CD8-positive, alpha-beta memory T cell (primary cell): ENCODE results near the gene CDS2. TPM values are rescaled to one million over a fixed set of nuclear protein-coding genes. Genes with fewer than 3 reads are reported as not detected.

ENCODE experiments used
- CTCF ChIA-PET: fragments of 350-600 bp; sonication (Branson Sonifier 250); formaldehyde crosslinking; loops from one replicate; lab custom pipeline; 2021; ENCODE audit warnings: antibody characterized with exemption; lab: Charles Lee
- POLR2A ChIA-PET: fragments of 350-600 bp; sonication (Branson Sonifier 250); formaldehyde crosslinking; loops from one replicate; lab custom pipeline; 2021; ENCODE audit warnings: antibody characterized with exemption; lab: Charles Lee
- DNase-seq, 5 donors: peaks; one replicate each; pipeline versions ENCODE4 v3.0.0 to v3.0.0-alpha.2; 2020 to 2022; ENCODE audit warnings: mixed read lengths in 1 of 5
- H3K27ac ChIP-seq: one replicate; pipeline ENCODE4 v1.7.0; 2013; ENCODE audit warnings: low read depth, mild to moderate bottlenecking, low read length, moderate library complexity
- H3K27me3 ChIP-seq: 2 replicates; pipeline ENCODE4 v1.7.0; 2013; ENCODE audit warnings: low read length, mild to moderate bottlenecking; ENCODE audit not compliant: insufficient read depth, poor library complexity, severe bottlenecking
- H3K36me3 ChIP-seq: 2 replicates; pipeline ENCODE4 v1.7.0; 2013; ENCODE audit warnings: mild to moderate bottlenecking, low read length, moderate library complexity; ENCODE audit not compliant: insufficient read depth
- H3K4me1 ChIP-seq: 2 replicates; pipeline ENCODE4 v1.7.0; 2013; ENCODE audit warnings: mild to moderate bottlenecking, low read length, moderate library complexity; ENCODE audit not compliant: insufficient read depth
- H3K4me3 ChIP-seq: 2 replicates; pipeline ENCODE4 v1.7.0; 2013; ENCODE audit warnings: mild to moderate bottlenecking, low read length
- H3K9me3 ChIP-seq: 2 replicates; pipeline ENCODE4 v1.7.0; 2013; ENCODE audit warnings: mild to moderate bottlenecking, low read length
- H3K27ac Mint-ChIP-seq, 8 donors: one replicate each; pipeline ENCODE4 v1.8.0; 2020 to 2021; ENCODE audit warnings: mixed read lengths in 8 of 8, mild to moderate bottlenecking in 6 of 8, inconsistent platforms in 3 of 8, moderate library complexity in 3 of 8
- H3K27me3 Mint-ChIP-seq, 2 donors: one replicate each; pipeline ENCODE4 v1.8.0; 2020 to 2021; ENCODE audit warnings: mixed read lengths in 2 of 2, mild to moderate bottlenecking in 1 of 2, moderate library complexity in 1 of 2
- H3K36me3 Mint-ChIP-seq, 3 donors: one replicate each; pipeline ENCODE4 v1.8.0; 2020 to 2021; ENCODE audit warnings: mixed read lengths in 3 of 3, inconsistent platforms in 1 of 3, mild to moderate bottlenecking in 1 of 3
- H3K4me1 Mint-ChIP-seq, 3 donors: one replicate each; pipeline ENCODE4 v1.8.0; 2020 to 2021; ENCODE audit warnings: mixed read lengths in 3 of 3, inconsistent platforms in 1 of 3, mild to moderate bottlenecking in 1 of 3
- H3K4me3 Mint-ChIP-seq, 7 donors: one replicate each; pipeline ENCODE4 v1.8.0; 2020 to 2021; ENCODE audit warnings: mixed read lengths in 7 of 7, mild to moderate bottlenecking in 6 of 7, moderate library complexity in 4 of 7, inconsistent platforms in 2 of 7
- H3K9me3 Mint-ChIP-seq, 5 donors: one replicate each; pipeline ENCODE4 v1.8.0; 2020 to 2022; ENCODE audit warnings: mixed read lengths in 5 of 5, mild to moderate bottlenecking in 3 of 5, moderate library complexity in 2 of 5, inconsistent platforms in 1 of 5
- polyA plus RNA-seq: library from polyadenylated mRNA; unstranded; fragments of 300-500 nt; fragmentation: Illumina TruSeq; gene quantifications from one replicate; pipeline ENCODE4 v1.2.3, GENCODE V29; 2021
- total RNA-seq, 2 experiments: library from RNA; stranded (reverse); gene quantifications; one replicate each; pipeline ENCODE4 v1.2.3, GENCODE V29; 2021

Gene CDS2
- total and polyA plus RNA-seq, 3 experiments from 2014 or later: 48.3 to 57.3 (median 55.3) TPM

DNA sequence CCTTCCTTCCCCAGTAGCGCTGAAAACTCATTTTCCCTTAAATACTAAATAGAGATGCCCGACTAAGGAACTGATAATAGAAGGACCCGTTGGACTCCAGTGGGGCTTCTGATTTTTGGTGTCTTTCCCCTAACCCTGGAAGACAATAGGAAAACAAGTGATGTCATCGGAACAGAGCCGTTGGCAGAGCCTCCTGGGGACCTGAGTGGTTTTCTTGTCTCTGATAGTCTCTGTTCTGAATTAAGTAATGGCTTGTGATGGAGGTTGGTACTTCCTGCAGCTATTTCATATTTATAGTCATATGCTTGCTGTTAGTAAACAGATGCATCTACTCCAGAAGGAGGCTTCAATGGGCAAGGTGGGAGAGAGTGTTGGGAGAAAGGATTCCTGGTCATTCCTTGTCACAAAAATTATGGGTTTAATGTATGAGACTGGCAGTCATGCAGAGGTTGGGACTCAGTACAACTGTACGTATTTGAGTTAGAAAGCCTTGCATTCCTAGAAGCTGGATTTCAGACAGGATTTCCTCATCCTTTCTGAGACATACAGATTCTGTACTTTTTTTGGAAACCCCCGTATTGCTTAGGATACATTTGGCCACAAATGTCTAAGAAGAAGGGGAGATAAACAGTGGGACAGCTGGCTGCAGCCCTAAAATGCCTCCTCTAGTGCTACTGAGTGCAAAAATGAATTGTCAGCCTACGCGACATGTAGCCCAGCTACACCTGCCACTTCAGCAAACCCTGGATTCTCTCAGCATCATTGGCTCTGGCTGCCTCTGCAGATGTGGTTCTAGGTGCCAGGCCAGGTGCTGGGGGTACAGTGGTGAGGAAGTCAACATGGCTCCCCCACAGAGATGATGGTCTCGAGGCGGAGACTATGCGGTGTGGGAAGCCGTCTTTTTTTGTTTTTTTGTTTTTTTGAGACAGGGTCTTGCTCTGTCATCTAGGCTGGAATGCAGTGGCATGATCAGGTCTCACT lies 38.1 kb downstream of the CDS2 start:
- Histone ChIP-seq H3K4me1 (peaks cover 28% of the 10 kb centered on the region), H3K27ac (no peak overlapping the region), H3K27me3 (no peaks in the 10 kb centered on the region), H3K4me3 (no peak overlapping the region), H3K9me3 (no peaks in the 10 kb centered on the region), H3K36me3 (no peaks in the 10 kb centered on the region)
- H3K36me3 Mint-ChIP-seq: peaks cover 0 to 8% (median 7%) of the 10 kb centered on the region in 3 donors
- peaks cover 69 to 88% (median 87%) of the 10 kb centered on the region in 3 donors for H3K4me1 Mint-ChIP-seq
- ChIA-PET POLR2A (no interaction called here), CTCF (no interaction called here)
- peak overlapping the region in 4 of 8 donors; percentile 49 to 66 (median 60) for H3K27ac Mint-ChIP-seq
- no peaks in the 10 kb centered on the region for H3K9me3 Mint-ChIP-seq
- DNase-seq: no peak
- peaks cover 0 to 1% of the 10 kb centered on the region in 2 donors for H3K27me3 Mint-ChIP-seq
- no peak overlapping the region for H3K4me3 Mint-ChIP-seq

DNA sequence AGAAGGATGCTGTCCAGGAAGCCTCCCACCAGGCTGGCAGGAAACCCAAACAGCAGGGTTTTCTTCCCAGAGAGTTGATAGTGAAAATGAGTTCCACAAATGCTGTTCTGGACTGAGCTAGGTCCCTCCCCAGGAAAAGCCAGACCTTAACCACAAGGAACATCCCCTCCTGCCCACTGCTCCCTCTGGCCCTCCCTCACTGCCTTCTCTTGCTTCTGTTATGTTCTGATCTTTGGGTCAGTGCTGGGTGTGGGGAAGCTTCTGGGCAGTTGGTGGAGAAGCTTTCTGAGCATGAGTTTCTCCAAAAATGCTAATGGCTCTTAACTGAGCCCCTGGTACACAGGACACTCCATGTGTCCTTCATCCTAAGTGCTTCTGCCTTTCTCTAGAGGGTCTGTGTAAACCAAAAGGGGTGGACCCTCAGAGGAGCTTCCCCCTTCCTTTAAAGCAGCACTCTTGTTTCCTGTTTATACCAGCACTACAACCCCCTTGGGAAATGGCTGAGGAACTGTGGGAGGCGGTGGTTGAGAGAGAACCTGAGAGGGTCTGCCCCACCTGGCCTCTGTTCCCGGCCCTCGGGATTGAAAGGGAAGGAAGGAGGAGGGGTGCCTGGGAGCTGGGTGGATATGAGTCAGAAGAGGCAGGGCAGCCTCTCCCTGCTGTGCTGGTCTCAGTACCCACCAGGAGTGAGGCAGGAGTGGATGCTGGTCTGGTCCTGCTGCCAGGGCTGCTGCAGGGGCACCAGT lies 42.0 kb downstream of the CDS2 start:
- H3K4me3 ChIP-seq: no peak overlapping the region
- Mint-ChIP-seq H3K27me3 (peaks cover 0 to 1% of the 10 kb centered on the region in 2 donors), H3K27ac (peak overlapping the region; percentile 68 to 96 (median 84)), H3K4me1 (peaks cover 64 to 96% (median 78%) of the 10 kb centered on the region in 3 donors), H3K36me3 (peaks cover 0 to 33% (median 1%) of the 10 kb centered on the region in 3 donors), H3K9me3 (no peaks in the 10 kb centered on the region), H3K4me3 (peak overlapping the region in 5 of 7 donors; percentile 23 to 73 (median 32))
- H3K36me3 ChIP-seq: no peaks in the 10 kb centered on the region
- peaks cover 26% of the 10 kb centered on the region for H3K4me1 ChIP-seq
- no peaks in the 10 kb centered on the region for H3K27me3 ChIP-seq
- H3K9me3 ChIP-seq: no peaks in the 10 kb centered on the region
- POLR2A ChIA-PET: no interaction called here
- peak in 2 of 5 donors; percentile 1 to 6 for DNase-seq
- CTCF ChIA-PET: interaction anchor here (1.7 kb wide), 1 partner anchor 42 kb away, joined by 6 read pairs; the partner anchor contains the start of gene CDS2
- no peak overlapping the region for H3K27ac ChIP-seq

DNA sequence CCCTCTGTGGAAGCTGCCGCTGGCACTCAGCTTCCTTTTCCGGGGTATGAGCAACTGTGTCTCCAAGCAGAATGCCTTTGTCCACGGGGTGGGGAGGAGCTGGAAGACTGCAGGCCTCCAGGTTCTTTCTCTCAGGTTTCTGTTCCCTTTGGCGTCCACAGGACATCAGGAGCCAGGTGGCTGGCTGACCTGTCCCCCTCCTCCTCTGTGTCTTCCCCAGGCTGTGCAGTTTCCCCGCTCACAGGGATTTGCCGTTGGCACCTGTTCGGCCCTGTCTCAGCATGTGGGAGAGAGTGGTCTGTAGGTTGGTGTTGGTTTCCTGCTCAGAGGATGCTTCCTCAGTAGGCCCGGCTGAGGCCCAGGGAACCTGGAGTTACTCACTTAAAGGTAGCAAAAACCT lies 43.5 kb downstream of the CDS2 start:
- H3K4me1 ChIP-seq: peaks cover 22% of the 10 kb centered on the region
- CTCF ChIA-PET: interaction anchor here (1.7 kb wide), 1 partner anchor 44 kb away, joined by 6 read pairs; the partner anchor contains the start of gene CDS2
- H3K9me3 Mint-ChIP-seq: no peaks in the 10 kb centered on the region

DNA sequence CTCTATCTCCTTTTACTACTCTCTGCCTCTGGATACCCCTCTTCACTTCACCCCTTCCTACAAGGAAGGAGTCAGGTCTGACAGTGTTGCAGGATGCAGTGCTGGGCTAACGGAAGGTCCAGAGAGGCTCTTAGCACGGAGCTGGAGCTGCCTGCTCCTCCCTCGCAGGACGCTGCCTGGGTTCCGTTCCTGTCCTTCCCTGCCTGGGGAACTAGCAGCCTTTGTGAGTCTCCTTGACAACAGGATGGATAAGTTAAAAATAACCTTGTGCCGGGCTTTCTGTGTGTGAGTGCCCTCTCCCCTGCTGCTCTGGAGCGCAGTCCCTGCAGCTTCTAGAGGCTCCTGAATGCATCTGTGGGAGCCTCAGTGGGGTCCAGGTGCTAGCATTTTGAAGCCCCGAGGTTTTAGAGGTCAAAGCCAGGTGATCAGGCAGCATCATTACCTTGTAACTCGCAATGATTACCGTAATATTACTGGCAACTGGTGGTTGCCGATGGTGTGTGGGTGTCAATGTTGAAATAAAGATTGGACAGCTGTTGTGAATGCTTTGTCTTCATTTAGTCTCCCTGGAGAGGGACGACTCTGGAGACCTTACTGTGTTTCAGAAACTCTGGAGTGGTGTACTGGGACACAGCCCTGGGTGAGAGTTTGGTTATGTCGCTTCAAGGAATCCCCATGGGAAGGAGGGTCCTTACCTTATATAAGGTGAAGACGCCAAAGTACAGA lies 44.4 kb downstream of the CDS2 start:
- no peak overlapping the region for H3K4me3 Mint-ChIP-seq
- H3K27me3 Mint-ChIP-seq: peaks cover 0 to 1% of the 10 kb centered on the region in 2 donors
- ChIA-PET POLR2A (no interaction called here), CTCF (no interaction called here)
- Histone ChIP-seq H3K9me3 (no peaks in the 10 kb centered on the region), H3K4me3 (no peak overlapping the region), H3K36me3 (peaks cover under 1% of the 10 kb centered on the region), H3K27me3 (no peaks in the 10 kb centered on the region), H3K4me1 (peaks cover 22% of the 10 kb centered on the region), H3K27ac (no peak overlapping the region)
- no peaks in the 10 kb centered on the region for H3K9me3 Mint-ChIP-seq
- H3K4me1 Mint-ChIP-seq: peaks cover 45 to 76% (median 56%) of the 10 kb centered on the region in 3 donors
- no peak for DNase-seq
- H3K27ac Mint-ChIP-seq: peak overlapping the region in 7 of 8 donors; percentile 29 to 84 (median 51)
- H3K36me3 Mint-ChIP-seq: peaks cover 0 to 53% (median 5%) of the 10 kb centered on the region in 3 donors

More for the DNA sequence above, 43.5 kb downstream of the CDS2 start:
- Mint-ChIP-seq H3K27ac (peak overlapping the region in 4 of 8 donors; percentile 17 to 82 (median 48)), H3K27me3 (peaks cover 0 to 1% of the 10 kb centered on the region in 2 donors), H3K4me1 (peaks cover 54 to 85% (median 65%) of the 10 kb centered on the region in 3 donors), H3K4me3 (no peak overlapping the region), H3K36me3 (peaks cover 0 to 47% (median 5%) of the 10 kb centered on the region in 3 donors)
- no peaks in the 10 kb centered on the region for H3K9me3 ChIP-seq
- DNase-seq: no peak
- H3K36me3 ChIP-seq: no peaks in the 10 kb centered on the region
- H3K4me3 ChIP-seq: no peak overlapping the region
- H3K27me3 ChIP-seq: no peaks in the 10 kb centered on the region
- POLR2A ChIA-PET: no interaction called here
- no peak overlapping the region for H3K27ac ChIP-seq

DNA sequence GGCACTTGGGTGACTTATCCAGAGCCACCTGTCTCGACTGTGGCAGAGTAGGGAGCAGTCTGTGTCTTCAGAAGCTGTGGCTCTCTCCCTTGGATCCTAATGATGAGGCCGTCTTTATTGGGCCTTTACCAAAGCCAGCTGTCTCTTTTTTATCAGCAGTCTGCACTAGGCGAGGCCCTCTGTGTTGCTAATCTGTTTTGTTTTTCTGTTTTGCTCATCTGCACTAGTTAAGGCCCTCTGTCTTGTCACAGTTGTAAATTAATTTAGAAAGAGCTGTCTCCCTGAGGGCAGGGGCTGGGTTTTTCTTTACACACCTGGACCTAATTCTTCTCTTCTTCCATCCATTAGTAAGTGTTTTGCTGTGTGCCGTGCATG lies 45.0 kb downstream of the CDS2 start:
- Histone ChIP-seq H3K4me3 (no peak overlapping the region), H3K9me3 (no peaks in the 10 kb centered on the region), H3K27me3 (no peaks in the 10 kb centered on the region), H3K36me3 (peaks cover 6% of the 10 kb centered on the region), H3K27ac (no peak overlapping the region), H3K4me1 (peaks cover 20% of the 10 kb centered on the region)
- peaks cover 0 to 1% of the 10 kb centered on the region in 2 donors for H3K27me3 Mint-ChIP-seq
- ChIA-PET POLR2A (no interaction called here), CTCF (no interaction called here)
- peaks cover 0 to 59% (median 4%) of the 10 kb centered on the region in 3 donors for H3K36me3 Mint-ChIP-seq
- H3K9me3 Mint-ChIP-seq: no peaks in the 10 kb centered on the region
- peak overlapping the region; percentile 3 to 83 (median 56) for H3K27ac Mint-ChIP-seq
- no peak for DNase-seq
- peaks cover 42 to 71% (median 51%) of the 10 kb centered on the region in 3 donors for H3K4me1 Mint-ChIP-seq
- no peak overlapping the region for H3K4me3 Mint-ChIP-seq

DNA sequence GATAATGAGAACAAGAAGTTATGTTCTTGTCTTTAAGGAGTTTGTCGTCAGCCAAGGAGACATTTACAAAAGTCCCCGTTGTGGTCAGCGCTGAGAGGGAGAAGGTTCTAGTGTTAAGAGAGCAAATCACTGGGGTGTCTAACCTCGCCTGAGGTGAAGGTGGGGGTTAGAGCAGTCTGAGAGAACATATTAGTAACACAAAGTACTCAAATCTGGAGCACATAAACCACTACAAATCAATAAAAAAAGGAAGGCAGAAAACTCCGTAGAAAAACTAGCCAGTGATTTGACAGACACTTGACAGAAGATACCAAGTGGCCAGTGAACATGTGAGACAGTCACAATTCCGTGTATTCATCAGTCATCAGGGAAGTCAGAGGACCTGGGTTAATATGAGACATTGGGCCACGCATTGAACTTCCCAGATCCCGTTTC lies 45.4 kb downstream of the CDS2 start:
- H3K4me3 Mint-ChIP-seq: no peak overlapping the region
- CTCF ChIA-PET: no interaction called here
- no peaks in the 10 kb centered on the region for H3K27me3 ChIP-seq
- H3K4me1 Mint-ChIP-seq: peaks cover 38 to 67% (median 47%) of the 10 kb centered on the region in 3 donors
- no peak overlapping the region for H3K27ac ChIP-seq
- H3K36me3 ChIP-seq: peaks cover 8% of the 10 kb centered on the region
- H3K27me3 Mint-ChIP-seq: peaks cover 0 to 1% of the 10 kb centered on the region in 2 donors
- peaks cover 0 to 63% (median 4%) of the 10 kb centered on the region in 3 donors for H3K36me3 Mint-ChIP-seq
- DNase-seq: no peak
- peak overlapping the region; percentile 3 to 84 (median 68) for H3K27ac Mint-ChIP-seq
- H3K4me3 ChIP-seq: no peak overlapping the region
- peaks cover 16% of the 10 kb centered on the region for H3K4me1 ChIP-seq
- H3K9me3 ChIP-seq: no peaks in the 10 kb centered on the region
- no peaks in the 10 kb centered on the region for H3K9me3 Mint-ChIP-seq
- POLR2A ChIA-PET: no interaction called here

GRCh38 chr20:5172903-5173463 lies 46.2 kb downstream of the CDS2 start:
- Histone ChIP-seq H3K9me3 (no peaks in the 10 kb centered on the region), H3K27ac (no peak overlapping the region), H3K36me3 (peaks cover 12% of the 10 kb centered on the region), H3K4me1 (peaks cover 16% of the 10 kb centered on the region), H3K4me3 (no peak overlapping the region), H3K27me3 (no peaks in the 10 kb centered on the region)
- ChIA-PET CTCF (no interaction called here), POLR2A (no interaction called here)
- DNase-seq: no peak
- H3K4me1 Mint-ChIP-seq: peaks cover 33 to 59% (median 39%) of the 10 kb centered on the region in 3 donors
- no peak overlapping the region for H3K4me3 Mint-ChIP-seq
- H3K9me3 Mint-ChIP-seq: no peaks in the 10 kb centered on the region
- peaks cover 0 to 1% of the 10 kb centered on the region in 2 donors for H3K27me3 Mint-ChIP-seq
- H3K27ac Mint-ChIP-seq: peak overlapping the region in 6 of 8 donors; percentile 34 to 85 (median 62)
- H3K36me3 Mint-ChIP-seq: peaks cover 0 to 71% (median 6%) of the 10 kb centered on the region in 3 donors
